ENCODE results near the gene FRMD8. TPM values are rescaled to one million over a fixed set of nuclear protein-coding genes. Genes with fewer than 3 reads are reported as not detected.

FRMD8 gene
- total and polyA plus RNA-seq, 9 of the 15 experiments (the other 6 are each of a cell fraction or from before 2014, with no cell fraction given): 4.5 to 54.5 (median 15.8) TPM

DNA sequence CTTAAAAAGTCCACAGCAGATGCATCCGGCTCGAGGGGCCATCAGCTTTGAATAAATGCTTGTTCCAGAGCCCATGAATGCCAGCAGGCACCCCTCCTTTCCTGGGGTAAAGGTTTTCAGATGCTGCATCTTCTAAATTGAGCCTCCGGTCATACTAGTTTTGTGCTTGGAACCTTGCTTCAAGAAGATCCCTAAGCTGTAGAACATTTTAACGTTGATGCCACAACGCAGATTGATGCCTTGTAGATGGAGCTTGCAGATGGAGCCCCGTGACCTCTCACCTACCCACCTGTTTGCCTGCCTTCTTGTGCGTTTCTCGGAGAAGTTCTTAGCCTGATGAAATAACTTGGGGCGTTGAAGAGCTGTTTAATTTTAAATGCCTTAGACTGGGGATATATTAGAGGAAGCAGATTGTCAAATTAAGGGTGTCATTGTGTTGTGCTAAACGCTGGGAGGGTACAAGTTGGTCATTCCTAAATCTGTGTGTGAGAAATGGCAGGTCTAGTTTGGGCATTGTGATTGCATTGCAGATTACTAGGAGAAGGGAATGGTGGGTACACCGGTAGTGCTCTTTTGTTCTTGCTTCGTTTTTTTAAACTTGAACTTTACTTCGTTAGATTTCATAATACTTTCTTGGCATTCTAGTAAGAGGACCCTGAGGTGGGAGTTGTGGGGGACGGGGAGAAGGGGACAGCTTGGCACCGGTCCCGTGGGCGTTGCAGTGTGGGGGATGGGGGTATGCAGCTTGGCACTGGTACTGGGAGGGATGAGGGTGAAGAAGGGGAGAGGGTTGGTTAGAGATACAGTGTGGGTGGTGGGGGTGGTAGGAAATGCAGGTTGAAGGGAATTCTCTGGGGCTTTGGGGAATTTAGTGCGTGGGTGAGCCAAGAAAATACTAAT is 38.0 kb downstream of the FRMD8 start:
- no peaks in the 10 kb centered on the region for H3K9me1 ChIP-seq (ENCODE audit: control insufficient read depth, insufficient read depth, low read length)
- BruUV-seq (replicated peaks): no TSS peak
- peaks cover 60% of the 10 kb centered on the region for H4K20me1 ChIP-seq (replicated peaks; ENCODE audit: control insufficient read depth, insufficient read depth, low read length)
- CTCF ChIA-PET (ENCODE audit: low intra/inter-chr PET ratio): no interaction called here
- peak overlapping the region; percentile 79 for H3K4me3 ChIP-seq
- peaks cover 52% of the 10 kb centered on the region for H3K36me3 ChIP-seq (ENCODE audit: control insufficient read depth, insufficient read depth, low read length)
- H3K4me2 ChIP-seq (ENCODE audit: insufficient read depth, low read length): peak overlapping the region; percentile 97
- H3K27ac ChIP-seq (ENCODE audit: extremely low read depth, low read depth, low read length): peak overlapping the region; percentile 98
- DNase-seq (ENCODE audit: extremely low read depth in 1 of 4, low spot score in 3 of 4) (peak in 2 of 4 experiments; percentile 39 to 50), FAIRE-seq (no peak), ATAC-seq (no peak)
- H3K27me3 ChIP-seq (ENCODE audit: control insufficient read depth in 2 of 2, insufficient read depth in 2 of 2, low read length in 2 of 2): no peaks in the 10 kb centered on the region
- H2AFZ ChIP-seq (ENCODE audit: low read depth, low read length): no peak overlapping the region
- intact Hi-C loops (cut with micrococcal nuclease): no loop called here
- POLR2A ChIA-PET: interaction anchor here (0.5 to 17.3 kb wide), 64 partner anchors 8 to 1547 kb away, joined by 3 to 1349 read pairs (median 6); partner anchors contain the start of genes CAPN1, CDC42EP2, DPF2 and EHBP1L1
- peaks cover 98% of the 10 kb centered on the region for H3K79me2 ChIP-seq (ENCODE audit: control insufficient read depth, insufficient read depth, low read length)
- H3K9ac ChIP-seq (ENCODE audit: insufficient read depth in 1 of 2, low read depth in 2 of 2, low read length in 2 of 2): peak overlapping the region; percentile 98 to 100
- H3K9me3 ChIP-seq (replicated peaks; ENCODE audit: control insufficient read depth, insufficient read depth, low read depth, low read length): no peaks in the 10 kb centered on the region
- H3K4me1 ChIP-seq (replicated peaks in 1 of 2; ENCODE audit: control insufficient read depth in 2 of 2, insufficient read depth in 2 of 2, low read length in 2 of 2): peaks cover 29 to 34% of the 10 kb centered on the region in 2 experiments
- WGBS (ENCODE audit: insufficient coverage, low coverage, missing lambda C conversion rate): 1% methylated on average over 18 of the region's 18 CpGs
- in situ Hi-C loops (cut with MboI): no loop called here
- TF ChIP-seq, protein P1, sequence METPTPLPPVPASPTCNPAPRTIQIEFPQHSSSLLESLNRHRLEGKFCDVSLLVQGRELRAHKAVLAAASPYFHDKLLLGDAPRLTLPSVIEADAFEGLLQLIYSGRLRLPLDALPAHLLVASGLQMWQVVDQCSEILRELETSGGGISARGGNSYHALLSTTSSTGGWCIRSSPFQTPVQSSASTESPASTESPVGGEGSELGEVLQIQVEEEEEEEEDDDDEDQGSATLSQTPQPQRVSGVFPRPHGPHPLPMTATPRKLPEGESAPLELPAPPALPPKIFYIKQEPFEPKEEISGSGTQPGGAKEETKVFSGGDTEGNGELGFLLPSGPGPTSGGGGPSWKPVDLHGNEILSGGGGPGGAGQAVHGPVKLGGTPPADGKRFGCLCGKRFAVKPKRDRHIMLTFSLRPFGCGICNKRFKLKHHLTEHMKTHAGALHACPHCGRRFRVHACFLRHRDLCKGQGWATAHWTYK (CRISPR knock-in tag; IDR thresholded peaks at IDR 0.05): 0 out of 2 replicates have a peak, but pooled peaks have one; percentile 37
- TF ChIP-seq MTA2 (IDR thresholded peaks at IDR 0.05; ENCODE audit: low read depth): 0 out of 2 replicates have a peak, but pooled peaks have one; percentile 15
- no peak for TF ChIP-seq TFAM (CRISPR knock-in tag; conservative IDR thresholded peaks at IDR 0.05)
- TF ChIP-seq ZNF324 (CRISPR knock-in tag; IDR thresholded peaks at IDR 0.05): peak; percentile 3; the same call in 1 of the 2 replicates
- no peak for TF ChIP-seq ZBTB7A (IDR thresholded peaks at IDR 0.05; ENCODE audit: borderline replicate concordance, control insufficient read depth, low read depth, low read length)
- no peak for TF ChIP-seq MIER1 (IDR thresholded peaks at IDR 0.05; ENCODE audit: low read depth)
- TF ChIP-seq WHSC1 (IDR thresholded peaks at IDR 0.05; ENCODE audit: low read length): no peak
- no peak for TF ChIP-seq BMI1 (IDR thresholded peaks at IDR 0.05; ENCODE audit: low read length)
- peak; percentile 39; the same call in 1 of the 2 replicates for TF ChIP-seq XRCC5 (IDR thresholded peaks at IDR 0.05; ENCODE audit: low read depth, low read length)
- no peak; the same call in 1 of the 2 replicates for TF ChIP-seq TAF7 (tag; IDR thresholded peaks at IDR 0.05)
- TF ChIP-seq ZBTB26 (CRISPR knock-in tag; IDR thresholded peaks at IDR 0.05): peak; percentile 97; the same call in 1 of the 2 replicates
- TF ChIP-seq, protein P2, sequence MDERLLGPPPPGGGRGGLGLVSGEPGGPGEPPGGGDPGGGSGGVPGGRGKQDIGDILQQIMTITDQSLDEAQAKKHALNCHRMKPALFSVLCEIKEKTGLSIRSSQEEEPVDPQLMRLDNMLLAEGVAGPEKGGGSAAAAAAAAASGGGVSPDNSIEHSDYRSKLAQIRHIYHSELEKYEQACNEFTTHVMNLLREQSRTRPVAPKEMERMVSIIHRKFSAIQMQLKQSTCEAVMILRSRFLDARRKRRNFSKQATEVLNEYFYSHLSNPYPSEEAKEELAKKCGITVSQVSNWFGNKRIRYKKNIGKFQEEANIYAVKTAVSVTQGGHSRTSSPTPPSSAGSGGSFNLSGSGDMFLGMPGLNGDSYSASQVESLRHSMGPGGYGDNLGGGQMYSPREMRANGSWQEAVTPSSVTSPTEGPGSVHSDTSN (CRISPR knock-in tag; IDR thresholded peaks at IDR 0.05; ENCODE audit: low read depth): no peak
- TF ChIP-seq, protein P2 (tag; conservative IDR thresholded peaks at IDR 0.05; ENCODE audit: low read depth): no peak
- TF ChIP-seq ZNF239 (CRISPR knock-in tag; IDR thresholded peaks at IDR 0.05): no peak
- no peak for TF ChIP-seq TRIM24 (IDR thresholded peaks at IDR 0.05)
- no peak for TF ChIP-seq IRF2 (CRISPR knock-in tag; IDR thresholded peaks at IDR 0.05)

Data from K562 (cell line).